ENCODE results near the gene C9.

GRCh38 chr5:39352170-39352569, 12.1 kb downstream of the C9 start:
- TF ChIP-seq POLR2AphosphoS5 (IDR thresholded peaks at IDR 0.05), result no peak
- no peak for TF ChIP-seq CTCF (IDR thresholded peaks at IDR 0.05)
- no peak for TF ChIP-seq POLR2A (IDR thresholded peaks at IDR 0.05)
